ENCODE results near the gene GRM7. TPM values are rescaled to one million over a fixed set of nuclear protein-coding genes. Genes with fewer than 3 reads are reported as not detected.

The GRM7 gene
- total RNA-seq, 1 donor from 2014 or later, result not detected

GRCh38 chr3:7657214-7658112 is 796.5 kb downstream of the GRM7 start:
- ATAC-seq, result peak; percentile 81
- intact Hi-C loops (cut with micrococcal nuclease), result no loop called here
- DNase-seq, result no peak

GRCh38 chr3:7658294-7658693 is 797.4 kb downstream of the GRM7 start:
- DNase-seq (no peak), ATAC-seq (peak; percentile 81)
- intact Hi-C loops (cut with micrococcal nuclease), result no loop called here

DNA sequence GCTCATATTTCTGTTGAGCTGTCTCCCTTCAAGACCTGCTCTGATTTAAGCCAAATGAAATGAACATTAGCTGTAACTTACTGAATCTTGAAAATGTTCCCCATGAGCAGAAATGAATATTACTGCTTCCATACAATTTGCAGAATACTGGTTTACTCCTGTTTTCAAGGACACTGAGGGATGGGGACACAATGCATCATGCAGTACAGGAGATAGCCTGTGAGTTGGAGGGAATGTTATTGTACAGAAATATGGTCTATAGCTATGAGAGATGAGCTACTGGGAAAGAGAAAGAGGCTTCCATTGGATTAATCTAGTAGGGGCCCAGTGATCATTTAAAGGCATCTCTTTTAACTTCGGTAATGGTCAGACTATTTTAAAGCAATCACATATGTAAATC is 798.2 kb downstream of the GRM7 start:
- no peak for ATAC-seq
- intact Hi-C loops (cut with micrococcal nuclease), result no loop called here
- no peak for DNase-seq

- DNase-seq (no peak), ATAC-seq (no peak)
- intact Hi-C loops (cut with micrococcal nuclease), result no loop called here
Observed at GRCh38 chr3:7663771-7664170, 802.9 kb downstream of the GRM7 start.

- intact Hi-C loops (cut with micrococcal nuclease), result no loop called here
- ATAC-seq, result no peak
- no peak for DNase-seq
Observed at GRCh38 chr3:7667774-7668173, 806.9 kb downstream of the GRM7 start.

DNA sequence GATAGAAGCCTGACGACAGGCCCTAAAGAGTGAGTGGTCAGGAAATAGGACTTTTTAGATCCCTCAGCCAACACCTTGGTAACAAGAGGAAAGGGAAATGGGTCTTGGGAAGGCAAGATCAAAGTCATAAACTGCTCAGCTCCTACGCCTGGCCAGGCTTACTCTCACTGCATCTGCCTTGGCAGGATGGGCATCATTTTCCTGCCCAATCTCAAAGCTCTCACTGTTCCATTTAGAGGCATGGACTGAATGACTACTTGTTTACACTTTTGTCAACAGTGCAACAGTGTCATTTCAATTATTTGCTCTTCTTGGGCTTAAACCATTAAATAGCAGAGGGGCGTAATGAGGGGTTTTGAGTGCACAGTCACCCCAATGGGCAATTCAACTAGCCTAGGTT is 808.7 kb downstream of the GRM7 start:
- no peak for DNase-seq
- ATAC-seq, result no peak
- intact Hi-C loops (cut with micrococcal nuclease), result no loop called here

DNA sequence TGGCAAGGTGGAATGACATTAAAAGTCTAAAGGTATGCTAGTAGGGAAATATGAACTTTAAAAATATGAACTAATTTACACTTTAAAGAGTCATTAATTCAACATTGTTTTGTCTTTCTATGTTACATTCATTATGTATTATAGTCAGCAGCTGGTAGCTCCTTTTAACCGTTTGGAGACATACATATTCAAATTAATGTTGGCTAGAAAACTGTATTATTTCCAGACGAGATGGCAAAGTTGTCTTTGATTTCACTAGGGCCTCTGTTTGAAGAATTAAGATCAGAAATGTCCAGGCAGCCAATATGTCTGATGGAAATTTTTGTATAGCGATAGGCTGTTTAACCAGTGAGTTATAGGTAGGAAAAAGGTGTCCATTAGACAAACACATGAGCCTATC is 817.6 kb downstream of the GRM7 start:
- ATAC-seq, result no peak
- no peak for DNase-seq
- intact Hi-C loops (cut with micrococcal nuclease), result no loop called here

DNA sequence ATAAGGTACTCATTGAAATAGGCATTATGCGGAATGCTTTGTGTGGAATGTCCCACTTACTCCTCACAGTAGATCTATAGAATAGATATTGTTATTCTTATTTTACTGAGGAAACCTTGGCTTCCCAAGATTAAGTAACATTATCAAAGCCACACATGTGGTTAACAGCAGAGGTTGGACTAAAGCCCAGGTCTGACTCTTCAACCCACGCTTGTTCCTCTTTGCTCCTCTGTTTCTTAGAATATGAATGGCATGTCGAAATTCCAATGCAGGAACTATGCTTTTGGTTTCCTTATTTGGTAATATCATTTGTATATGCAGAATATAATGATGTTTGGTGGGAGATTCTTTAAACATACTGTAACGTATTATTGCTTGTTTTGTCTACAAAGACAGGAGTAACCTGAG is 821.9 kb downstream of the GRM7 start:
- DNase-seq, result peak; percentile 28

DNA sequence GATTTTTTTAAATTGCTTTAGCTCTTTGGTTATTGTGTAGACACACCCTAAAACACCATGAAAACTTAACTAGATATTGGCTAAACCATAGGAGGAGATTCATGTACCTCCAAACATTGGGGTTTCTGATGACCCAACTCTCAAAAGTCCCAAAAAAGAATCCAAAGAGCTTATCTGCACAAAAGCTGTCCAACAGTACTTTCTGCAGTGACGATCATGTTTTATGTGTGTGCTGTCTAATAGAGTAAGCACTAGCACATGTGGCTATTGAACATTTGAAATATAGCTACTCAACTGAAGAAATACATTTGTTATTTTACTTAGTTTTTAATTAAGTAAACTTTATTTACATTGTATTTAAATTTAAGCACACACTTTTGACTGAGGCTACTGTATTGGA is 822.5 kb downstream of the GRM7 start:
- peak; percentile 53 for ATAC-seq
- no peak for DNase-seq
- intact Hi-C loops (cut with micrococcal nuclease), result no loop called here

More for the DNA sequence above, 821.9 kb downstream of the GRM7 start:
- intact Hi-C loops (cut with micrococcal nuclease), result no loop called here
- peak; percentile 88 for ATAC-seq

- DNase-seq (no peak), ATAC-seq (no peak)
- intact Hi-C loops (cut with micrococcal nuclease), result no loop called here
Observed at GRCh38 chr3:7684182-7684715, 823.3 kb downstream of the GRM7 start.

- intact Hi-C loops (cut with micrococcal nuclease), result no loop called here
- ATAC-seq (peak; percentile 87), DNase-seq (no peak)
Observed at GRCh38 chr3:7687428-7688147, 826.7 kb downstream of the GRM7 start.

- intact Hi-C loops (cut with micrococcal nuclease), result no loop called here
- no peak for ATAC-seq
- DNase-seq, result no peak
Observed at GRCh38 chr3:7692866-7693265, 832.0 kb downstream of the GRM7 start.

DNA sequence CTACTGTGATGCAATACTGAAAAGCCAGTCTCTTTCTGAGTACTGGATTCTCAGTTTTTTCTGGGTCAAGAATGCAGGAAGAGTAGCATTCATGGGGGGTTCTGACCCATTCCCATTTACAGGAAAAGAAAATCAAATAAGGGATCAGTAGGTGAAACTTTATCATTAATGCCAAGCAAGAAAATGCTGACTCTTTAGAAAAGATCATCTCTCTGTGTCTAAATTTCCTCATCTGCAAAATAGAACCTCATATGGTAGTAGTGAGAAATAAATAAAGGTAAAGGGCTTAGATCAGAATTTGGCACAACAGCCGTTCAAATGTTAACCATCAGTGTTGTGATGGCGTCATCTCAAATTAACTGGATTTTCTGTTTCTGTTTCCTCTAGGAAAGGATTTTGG is 833.1 kb downstream of the GRM7 start:
- ATAC-seq (no peak), DNase-seq (no peak)
- intact Hi-C loops (cut with micrococcal nuclease), result no loop called here

- ATAC-seq, result no peak
- DNase-seq, result no peak
Observed at GRCh38 chr3:7695049-7695448, 834.1 kb downstream of the GRM7 start.

DNA sequence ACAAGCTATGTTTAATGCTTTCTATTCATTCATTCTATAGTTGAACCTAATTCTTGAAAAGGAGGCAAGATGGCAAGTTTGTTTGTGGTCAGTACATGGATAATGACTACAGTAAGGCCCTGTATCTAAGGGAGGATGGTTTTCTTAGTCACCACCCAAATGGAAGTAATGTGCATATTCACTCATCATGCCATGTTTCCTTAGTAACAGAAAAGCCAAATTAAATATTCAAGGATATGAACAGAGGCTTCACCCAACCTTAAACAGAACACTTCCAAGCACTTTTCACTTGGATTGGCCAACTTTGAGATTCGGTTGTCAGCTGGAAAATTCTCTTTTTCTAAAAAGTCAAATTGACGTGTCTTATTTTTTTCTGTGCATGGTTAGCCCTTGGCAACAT is 835.4 kb downstream of the GRM7 start:
- ATAC-seq, result no peak

More at GRCh38 chr3:7695049-7695448, 834.1 kb downstream of the GRM7 start:
- intact Hi-C loops (cut with micrococcal nuclease), result no loop called here

GRCh38 chr3:7697548-7697947 is 836.6 kb downstream of the GRM7 start:
- ATAC-seq (no peak), DNase-seq (no peak)
- intact Hi-C loops (cut with micrococcal nuclease), result no loop called here

More for the DNA sequence above, 835.4 kb downstream of the GRM7 start:
- intact Hi-C loops (cut with micrococcal nuclease), result no loop called here
- no peak for DNase-seq

- ATAC-seq (no peak), DNase-seq (no peak)
- intact Hi-C loops (cut with micrococcal nuclease), result no loop called here
Observed at GRCh38 chr3:7700539-7700938, 839.6 kb downstream of the GRM7 start.

GRCh38 chr3:7700977-7701376 is 840.1 kb downstream of the GRM7 start:
- intact Hi-C loops (cut with micrococcal nuclease), result no loop called here
- no peak for ATAC-seq
- DNase-seq, result no peak

- intact Hi-C loops (cut with micrococcal nuclease), result no loop called here
- DNase-seq (no peak), ATAC-seq (no peak)
Observed at GRCh38 chr3:7707187-7707586, 846.3 kb downstream of the GRM7 start.

GRCh38 chr3:7709376-7710082 is 848.6 kb downstream of the GRM7 start:
- DNase-seq (no peak), ATAC-seq (no peak)
- intact Hi-C loops (cut with micrococcal nuclease), result no loop called here

Data from left ventricle myocardium superior (tissue), 1 donor.